ENCODE measurements around the gene DGLUCY.
A peak's percentile ranks its signal among the peaks of the same experiment; 100 is the strongest.
"Not testable (repeated sequence)": the region's sequence is repeated elsewhere in the genome, so short reads cannot be mapped to it uniquely, and the experiment has no call there.

The DGLUCY gene

GRCh38 chr14:91257328-91258010 lies 143.6 kb downstream of the DGLUCY start:
- DNase-seq (ENCODE audit: low read depth) = no peak

- DNase-seq (ENCODE audit: low read depth) = peak; percentile 73
These were observed 144.2 kb downstream of the DGLUCY start for GRCh38 chr14:91258011-91258618.

- DNase-seq (ENCODE audit: low read depth) = no peak
These were observed 145.0 kb downstream of the DGLUCY start for GRCh38 chr14:91258876-91259275.

GRCh38 chr14:91261115-91261514 lies 147.2 kb downstream of the DGLUCY start:
- DNase-seq (ENCODE audit: low read depth) = no peak

- DNase-seq (ENCODE audit: low read depth) = no peak
These were observed 148.2 kb downstream of the DGLUCY start for GRCh38 chr14:91261986-91262549.

GRCh38 chr14:91263329-91263728 lies 149.5 kb downstream of the DGLUCY start:
- DNase-seq (ENCODE audit: low read depth) = no peak

GRCh38 chr14:91264151-91265150 lies 150.6 kb downstream of the DGLUCY start:
- no peak for DNase-seq (ENCODE audit: low read depth)

GRCh38 chr14:91265404-91265803 lies 151.5 kb downstream of the DGLUCY start:
- no peak for DNase-seq (ENCODE audit: low read depth)

- not testable (repeated sequence) for DNase-seq (ENCODE audit: low read depth)
These were observed 152.4 kb downstream of the DGLUCY start for GRCh38 chr14:91266276-91266675.

GRCh38 chr14:91267965-91268437 lies 154.1 kb downstream of the DGLUCY start:
- DNase-seq (ENCODE audit: low read depth) = no peak

- no peak for DNase-seq (ENCODE audit: low read depth)
These were observed 155.5 kb downstream of the DGLUCY start for GRCh38 chr14:91269076-91269991.

GRCh38 chr14:91270188-91270587 lies 156.3 kb downstream of the DGLUCY start:
- no peak for DNase-seq (ENCODE audit: low read depth)

- DNase-seq (ENCODE audit: low read depth) = no peak
These were observed 156.7 kb downstream of the DGLUCY start for GRCh38 chr14:91270619-91271018.

GRCh38 chr14:91271639-91272038 lies 157.8 kb downstream of the DGLUCY start:
- DNase-seq (ENCODE audit: low read depth) = no peak

- DNase-seq (ENCODE audit: low read depth) = no peak
These were observed 158.7 kb downstream of the DGLUCY start for GRCh38 chr14:91272341-91273272.

- DNase-seq (ENCODE audit: low read depth) = no peak
These were observed 159.5 kb downstream of the DGLUCY start for GRCh38 chr14:91273273-91273884.

GRCh38 chr14:91273885-91274273 lies 160.0 kb downstream of the DGLUCY start:
- no peak for DNase-seq (ENCODE audit: low read depth)

- no peak for DNase-seq (ENCODE audit: low read depth)
These were observed 160.9 kb downstream of the DGLUCY start for GRCh38 chr14:91274796-91275195.

Measured in stromal cell of bone marrow (primary cell).